Posterior cingulate gyrus (tissue), 11 donors: ENCODE data around the gene SLC26A1.
A peak's percentile ranks its signal among the peaks of the same experiment; 100 is the strongest.

Experiments used
- DNase-seq, 10 donors: peaks; one replicate each; pipeline versions ENCODE4 v3.0.0 to v3.0.0-alpha.2; 2020 to 2021; ENCODE audit warnings: mixed read lengths in 3 of 10
- intact Hi-C: fragments of 100-400 bp; cut with DNase I; formaldehyde crosslinking; loops from one replicate; pipeline ENCODE4 v1.15.1; 2023

The SLC26A1 gene, protein sequence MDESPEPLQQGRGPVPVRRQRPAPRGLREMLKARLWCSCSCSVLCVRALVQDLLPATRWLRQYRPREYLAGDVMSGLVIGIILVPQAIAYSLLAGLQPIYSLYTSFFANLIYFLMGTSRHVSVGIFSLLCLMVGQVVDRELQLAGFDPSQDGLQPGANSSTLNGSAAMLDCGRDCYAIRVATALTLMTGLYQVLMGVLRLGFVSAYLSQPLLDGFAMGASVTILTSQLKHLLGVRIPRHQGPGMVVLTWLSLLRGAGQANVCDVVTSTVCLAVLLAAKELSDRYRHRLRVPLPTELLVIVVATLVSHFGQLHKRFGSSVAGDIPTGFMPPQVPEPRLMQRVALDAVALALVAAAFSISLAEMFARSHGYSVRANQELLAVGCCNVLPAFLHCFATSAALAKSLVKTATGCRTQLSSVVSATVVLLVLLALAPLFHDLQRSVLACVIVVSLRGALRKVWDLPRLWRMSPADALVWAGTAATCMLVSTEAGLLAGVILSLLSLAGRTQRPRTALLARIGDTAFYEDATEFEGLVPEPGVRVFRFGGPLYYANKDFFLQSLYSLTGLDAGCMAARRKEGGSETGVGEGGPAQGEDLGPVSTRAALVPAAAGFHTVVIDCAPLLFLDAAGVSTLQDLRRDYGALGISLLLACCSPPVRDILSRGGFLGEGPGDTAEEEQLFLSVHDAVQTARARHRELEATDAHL

DNA sequence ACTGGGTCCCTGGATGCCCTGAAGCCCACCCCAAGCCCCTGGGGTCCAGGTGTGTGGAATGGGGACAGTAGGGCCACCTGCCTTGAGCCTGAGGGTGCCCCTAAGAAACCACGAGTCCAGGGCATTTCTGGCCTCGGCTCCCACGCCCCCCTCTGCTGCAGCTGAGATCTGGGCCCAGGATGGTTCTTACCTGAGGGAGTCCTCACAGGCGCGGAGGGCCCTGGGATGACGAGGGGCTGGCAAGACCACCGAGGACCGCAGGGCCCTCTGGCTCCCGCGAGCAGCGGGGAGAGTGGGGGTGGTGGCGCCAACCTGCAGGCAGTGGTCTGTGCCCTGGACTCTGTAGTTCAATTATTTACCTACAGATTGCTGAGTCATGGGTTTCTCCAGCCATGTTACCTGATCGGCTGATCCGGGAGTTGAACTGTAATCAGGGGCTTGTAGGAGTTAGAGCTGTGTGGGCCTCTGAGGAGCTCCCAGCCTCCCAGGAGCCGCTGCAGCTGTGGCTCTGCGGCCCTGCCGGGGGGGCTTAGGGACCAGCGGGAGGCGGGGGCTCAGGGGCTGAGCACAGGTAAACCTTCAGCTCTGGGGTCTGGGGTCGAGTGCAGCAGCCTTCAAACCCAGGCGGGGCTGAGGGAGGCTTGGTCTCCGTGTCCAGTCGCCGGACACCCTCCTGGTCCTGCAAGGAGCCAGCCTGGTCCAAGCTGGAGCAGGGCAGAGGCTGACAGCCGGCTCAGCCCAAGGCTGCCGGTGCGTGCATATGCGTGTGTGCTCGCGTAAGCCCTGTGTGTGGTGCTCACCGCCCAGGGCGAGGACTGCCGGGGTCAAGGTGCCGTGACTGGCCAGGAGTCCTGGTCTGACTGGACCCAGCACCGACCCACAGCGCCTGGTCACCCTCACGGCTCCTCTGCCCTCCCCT lies at the start of gene SLC26A1:
Gene SLC26A1, minus strand, starts transcription at position 294 of the 919 bp plus-strand sequence. CDS start 1,701 bp downstream, outside the sequence.
- peak in 2 of 10 donors; percentile 69 to 83 for DNase-seq
- intact Hi-C loops: no loop called here

DNA sequence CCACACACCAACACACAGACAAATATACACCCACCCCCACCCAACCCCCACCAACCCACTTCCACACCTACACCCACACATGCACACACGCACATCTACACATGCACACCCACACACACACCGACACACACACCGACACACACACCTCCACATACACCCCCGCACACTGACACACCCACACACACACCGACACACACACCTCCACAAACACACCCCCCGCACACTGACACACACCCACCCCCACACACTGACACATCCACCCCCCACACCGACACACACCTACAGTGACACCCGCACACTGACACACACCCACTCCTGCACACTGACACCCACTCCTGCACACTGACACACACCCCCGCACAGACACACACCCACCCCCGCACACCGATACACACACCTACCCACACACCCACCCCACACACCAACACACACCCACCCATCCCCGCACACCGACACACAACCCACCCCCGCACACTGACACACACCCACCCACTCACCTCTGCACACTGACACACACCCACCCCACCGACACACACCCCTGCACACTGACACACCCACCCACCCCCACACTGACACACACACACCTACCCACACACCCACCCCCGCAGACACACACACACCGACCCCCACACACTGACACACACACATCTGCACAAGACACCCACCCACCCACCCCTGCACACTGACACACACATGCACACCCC lies 49.3 kb upstream of the SLC26A1 start:
- intact Hi-C loops: loop anchor here (10.0 kb wide), 1 partner anchor 262 kb away; no protein-coding TSS in a partner anchor
- peak in 4 of 10 donors; percentile 3 to 58 (median 23) for DNase-seq

DNA sequence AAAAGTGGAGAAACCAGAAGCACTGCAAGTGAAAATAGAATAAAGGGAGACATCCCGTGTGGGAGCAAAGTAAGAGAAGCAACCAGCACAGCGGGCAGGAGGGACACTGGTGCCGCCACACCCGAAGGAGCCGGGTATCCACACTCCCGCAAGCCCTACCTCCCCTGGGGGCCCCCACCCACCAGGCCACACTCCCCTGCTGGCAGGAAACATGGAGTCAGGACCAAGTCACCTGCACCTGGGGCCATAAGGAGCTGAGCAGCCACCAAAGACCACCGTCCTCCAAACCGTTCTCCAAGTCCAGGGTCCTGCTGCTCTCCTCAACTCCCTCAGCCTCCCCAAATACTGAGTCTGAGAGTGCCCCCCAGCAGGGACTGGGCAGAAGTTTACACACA lies 48.7 kb upstream of the SLC26A1 start:
- intact Hi-C loops: loop anchor here (10.0 kb wide), 1 partner anchor 263 kb away; no protein-coding TSS in a partner anchor
- peak in 2 of 10 donors; percentile 25 to 66 for DNase-seq

DNA sequence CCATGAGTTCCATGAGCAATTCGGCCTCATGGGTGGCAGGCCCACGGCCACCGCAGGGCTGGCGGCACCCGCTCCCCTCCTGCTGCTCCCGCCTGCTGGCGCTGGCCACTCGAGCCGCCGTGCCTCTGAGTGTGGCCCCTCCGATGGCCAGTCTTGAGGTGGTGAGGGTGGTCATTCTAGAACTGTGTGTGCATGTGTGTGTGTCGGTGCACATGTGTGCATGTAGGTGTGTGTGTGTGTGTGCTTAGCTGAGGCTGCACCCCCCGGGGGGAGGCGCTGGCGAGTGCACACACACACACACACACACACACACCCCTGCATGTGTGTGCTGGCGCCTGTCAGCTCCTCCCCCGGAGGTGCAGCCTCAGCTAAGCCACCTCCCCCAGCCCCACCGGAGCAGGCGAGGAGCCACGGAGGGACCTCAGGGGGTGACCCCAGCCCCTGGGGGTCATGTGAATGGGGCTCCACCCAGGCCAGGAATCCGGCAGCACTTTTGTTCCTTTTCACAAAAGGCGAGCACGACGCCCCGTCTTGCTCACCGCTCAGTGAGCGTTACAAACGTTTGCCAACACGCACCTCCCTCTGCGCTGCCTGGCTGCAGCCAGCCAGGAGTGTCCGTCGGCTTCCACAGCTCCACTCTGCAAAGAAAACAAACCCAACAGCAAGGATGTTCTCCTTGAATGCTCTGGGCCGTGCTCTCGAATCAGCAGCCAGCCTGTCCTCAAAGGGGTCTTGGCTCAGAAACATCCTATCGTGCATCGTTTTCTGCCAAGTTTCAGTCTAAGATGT lies 48.1 kb upstream of the SLC26A1 start:
- intact Hi-C loops: loop anchor here (10.0 kb wide), 1 partner anchor 263 kb away; no protein-coding TSS in a partner anchor
- DNase-seq: peak in 2 of 10 donors; percentile 21 to 50

DNA sequence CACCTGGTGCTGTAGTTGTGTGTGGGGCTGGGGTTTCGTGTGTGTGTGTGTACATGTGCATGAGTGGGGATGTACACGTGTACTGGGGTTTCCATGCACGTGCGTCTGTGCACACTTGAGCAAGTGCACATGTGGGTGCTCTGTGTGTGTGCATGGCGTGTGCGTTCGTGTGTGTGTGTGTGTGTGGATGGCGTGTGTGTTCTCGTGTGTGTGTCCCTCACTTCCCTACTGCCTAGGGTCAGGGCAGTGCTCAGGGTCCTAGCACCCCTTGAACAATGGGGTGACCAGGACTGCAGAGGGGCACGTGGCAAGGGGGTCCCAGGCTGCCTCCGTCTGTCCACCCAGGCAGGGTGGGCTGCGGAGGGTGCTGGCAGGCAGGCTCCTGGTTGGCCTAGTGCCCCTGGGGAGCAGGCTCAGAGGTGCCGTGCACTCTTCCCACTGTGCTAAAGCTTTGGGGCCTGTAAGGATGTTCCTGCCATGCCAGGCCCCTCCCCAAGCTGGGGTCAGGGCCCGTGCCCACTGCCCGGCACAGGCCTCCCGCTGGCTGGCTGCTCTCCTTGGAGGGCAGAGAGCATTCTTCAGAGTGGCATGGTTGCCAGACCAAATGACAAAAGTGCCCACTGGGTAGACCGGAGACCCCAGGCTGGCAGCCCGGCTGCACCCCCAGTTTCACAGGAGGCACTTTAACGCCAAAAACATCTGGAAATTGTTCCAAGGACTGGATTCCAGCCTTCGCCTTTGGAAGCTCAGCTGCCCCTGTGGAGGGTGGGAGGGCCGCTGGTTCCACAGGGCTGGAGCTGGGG lies 47.3 kb upstream of the SLC26A1 start:
- DNase-seq: no peak
- intact Hi-C loops: loop anchor here (10.0 kb wide), 1 partner anchor 264 kb away; no protein-coding TSS in a partner anchor

DNA sequence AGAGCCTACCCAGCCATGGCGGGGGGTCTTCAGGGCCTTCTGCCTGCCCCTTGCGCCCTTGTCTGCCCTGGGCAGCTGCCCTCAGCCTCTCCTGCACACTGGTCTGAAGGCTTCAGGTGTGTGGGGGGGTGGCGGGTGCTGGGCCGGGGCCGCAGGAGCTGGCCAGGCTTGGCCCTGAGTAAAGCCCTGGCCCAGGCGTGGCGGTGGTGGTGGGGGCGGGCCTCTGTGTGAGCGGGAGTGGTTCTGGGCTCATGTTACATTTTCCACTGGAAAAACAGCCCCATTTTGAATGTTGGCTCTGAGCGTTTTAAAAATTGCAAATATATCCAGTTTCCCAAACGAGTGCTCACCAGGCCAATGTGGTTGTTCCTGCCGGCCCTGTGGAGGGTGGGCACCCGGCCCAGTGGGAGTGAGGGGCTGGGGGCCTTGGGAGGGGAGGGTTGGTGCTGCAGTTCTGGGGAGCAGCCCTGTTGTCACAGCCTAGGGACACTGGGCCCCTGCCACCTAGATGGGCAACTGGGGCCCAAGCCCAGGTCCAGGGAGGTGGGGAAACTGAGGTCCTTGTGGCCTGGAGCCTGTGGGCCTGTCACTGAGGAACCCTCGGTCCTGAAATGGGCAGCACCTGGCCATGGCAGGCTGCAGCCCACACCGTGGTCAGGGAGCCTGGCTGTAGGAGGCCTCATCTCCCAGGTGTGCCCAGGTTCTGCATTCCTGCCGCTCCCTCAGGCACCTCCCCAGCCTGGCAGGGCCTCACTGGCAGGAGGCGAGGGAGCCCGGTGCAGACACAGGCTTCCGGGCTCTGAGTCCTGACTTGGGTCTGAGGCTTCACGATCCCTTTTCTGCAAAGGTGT lies 46.5 kb upstream of the SLC26A1 start:
- DNase-seq: peak in 1 of 10 donors; percentile 72

DNA sequence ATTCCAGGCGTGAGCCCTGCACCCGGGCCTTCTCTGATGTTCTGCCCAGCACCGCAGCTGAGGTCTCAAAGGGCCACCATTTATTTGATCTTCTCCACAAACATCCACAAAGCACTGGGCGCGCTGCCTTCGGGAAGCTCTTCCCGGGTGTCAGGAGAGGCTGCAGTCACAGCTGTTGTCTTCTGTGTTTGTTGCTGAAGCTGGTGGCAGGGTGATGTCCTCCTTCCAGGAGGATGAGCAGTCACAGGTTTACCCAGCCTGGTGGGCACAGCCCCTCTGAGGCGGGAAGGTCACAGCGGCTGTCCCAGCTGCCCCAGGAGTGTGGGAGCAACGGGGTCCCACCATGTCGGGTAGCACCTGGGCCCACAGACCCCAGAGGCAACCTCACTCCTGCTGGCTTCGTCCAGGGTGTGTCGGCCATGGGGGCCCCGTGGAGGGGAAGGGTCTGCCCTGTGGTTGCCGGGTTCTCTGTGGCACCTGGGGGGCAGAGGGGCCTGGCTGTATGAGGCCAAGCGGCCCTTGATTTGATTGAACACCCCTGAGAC lies 45.8 kb upstream of the SLC26A1 start:
- no peak for DNase-seq
- intact Hi-C loops: no loop called here

More for the DNA sequence above, 46.5 kb upstream of the SLC26A1 start:
- intact Hi-C loops: loop anchor here (10.0 kb wide), 1 partner anchor 265 kb away; no protein-coding TSS in a partner anchor

DNA sequence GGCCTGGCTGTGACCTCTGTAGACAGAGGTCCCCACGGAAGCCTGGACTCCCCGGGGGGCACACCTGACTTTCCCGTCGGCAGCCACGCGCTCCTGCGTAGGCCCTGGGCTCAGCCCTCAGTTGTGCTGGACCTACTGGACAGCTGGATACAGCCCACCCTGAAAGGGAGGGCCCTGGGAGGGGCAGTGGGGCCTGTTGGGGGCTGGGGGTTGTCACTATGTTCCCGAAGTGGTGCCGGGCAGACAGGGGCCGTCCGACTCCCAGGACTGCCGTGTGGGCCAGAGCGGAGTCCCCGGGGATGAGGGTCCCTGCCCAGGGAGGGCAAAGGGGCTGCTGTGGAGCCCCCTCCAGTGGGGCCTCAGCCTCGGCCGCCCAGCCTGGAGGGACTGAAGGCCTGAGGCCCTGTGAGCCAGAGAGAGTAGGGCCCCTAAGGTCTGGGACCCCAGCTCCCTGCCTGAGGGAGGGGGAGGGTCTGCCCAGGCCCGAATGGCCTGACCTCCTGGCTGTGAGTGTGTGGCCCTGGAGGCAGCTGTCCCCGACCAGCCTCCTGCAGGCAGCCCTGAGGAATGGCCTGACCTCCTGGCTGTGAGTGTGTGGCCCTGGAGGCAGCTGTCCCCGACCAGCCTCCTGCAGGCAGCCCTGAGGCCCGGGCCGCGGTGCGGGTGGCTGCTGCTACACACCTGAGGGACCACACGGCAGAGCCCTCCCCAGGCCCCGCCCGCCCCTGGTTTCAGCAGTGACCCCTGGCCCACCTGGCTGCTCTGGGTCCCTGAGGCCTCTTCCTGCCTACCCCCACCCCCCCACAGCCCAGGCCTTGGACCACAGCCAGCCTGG lies 44.0 kb upstream of the SLC26A1 start:
- no peak for DNase-seq
- intact Hi-C loops: no loop called here

DNA sequence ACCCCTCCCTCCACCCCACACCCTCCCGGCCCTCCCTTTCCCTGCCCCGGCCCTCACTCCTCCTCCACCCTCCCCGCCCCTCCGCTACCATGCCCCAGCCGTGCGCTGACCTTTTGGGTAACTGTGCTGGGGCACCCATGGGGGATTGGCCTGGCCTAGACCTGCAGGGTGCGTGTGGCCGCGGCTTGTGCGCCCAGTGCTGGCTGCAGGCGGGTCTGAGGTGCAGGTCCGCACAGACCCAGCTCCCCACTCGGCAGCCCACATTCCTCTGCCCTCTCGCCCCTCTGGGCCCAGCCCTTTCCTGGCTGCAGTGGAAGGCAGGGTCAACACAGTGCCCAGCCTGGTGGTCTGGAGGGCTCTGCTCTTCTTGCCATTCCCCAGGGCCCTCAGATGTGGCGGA lies 42.9 kb upstream of the SLC26A1 start:
- intact Hi-C loops: no loop called here
- peak in 1 of 10 donors; percentile 68 for DNase-seq

DNA sequence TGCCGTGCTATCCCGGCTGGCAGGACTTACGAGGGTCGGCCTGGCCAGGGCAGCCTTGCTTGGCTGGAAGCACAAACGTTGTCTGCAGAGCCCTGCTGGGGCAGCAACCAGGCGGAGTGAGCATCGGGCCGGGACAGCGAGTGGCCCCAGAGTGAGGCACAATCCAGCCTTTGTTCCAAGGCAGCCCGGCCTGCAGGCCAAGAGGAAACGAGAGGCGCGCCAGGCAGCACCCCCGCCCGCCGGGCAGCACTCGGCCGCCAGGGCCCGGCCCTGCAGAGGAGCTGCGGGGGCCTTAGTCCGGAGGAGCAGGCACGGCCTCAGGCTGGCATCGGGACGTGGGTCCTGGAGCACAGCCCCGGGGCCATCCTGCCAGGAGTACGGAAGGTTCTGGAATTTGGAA lies 42.3 kb upstream of the SLC26A1 start:
- peak; percentile 78 to 98 (median 87) for DNase-seq
- intact Hi-C loops: no loop called here

DNA sequence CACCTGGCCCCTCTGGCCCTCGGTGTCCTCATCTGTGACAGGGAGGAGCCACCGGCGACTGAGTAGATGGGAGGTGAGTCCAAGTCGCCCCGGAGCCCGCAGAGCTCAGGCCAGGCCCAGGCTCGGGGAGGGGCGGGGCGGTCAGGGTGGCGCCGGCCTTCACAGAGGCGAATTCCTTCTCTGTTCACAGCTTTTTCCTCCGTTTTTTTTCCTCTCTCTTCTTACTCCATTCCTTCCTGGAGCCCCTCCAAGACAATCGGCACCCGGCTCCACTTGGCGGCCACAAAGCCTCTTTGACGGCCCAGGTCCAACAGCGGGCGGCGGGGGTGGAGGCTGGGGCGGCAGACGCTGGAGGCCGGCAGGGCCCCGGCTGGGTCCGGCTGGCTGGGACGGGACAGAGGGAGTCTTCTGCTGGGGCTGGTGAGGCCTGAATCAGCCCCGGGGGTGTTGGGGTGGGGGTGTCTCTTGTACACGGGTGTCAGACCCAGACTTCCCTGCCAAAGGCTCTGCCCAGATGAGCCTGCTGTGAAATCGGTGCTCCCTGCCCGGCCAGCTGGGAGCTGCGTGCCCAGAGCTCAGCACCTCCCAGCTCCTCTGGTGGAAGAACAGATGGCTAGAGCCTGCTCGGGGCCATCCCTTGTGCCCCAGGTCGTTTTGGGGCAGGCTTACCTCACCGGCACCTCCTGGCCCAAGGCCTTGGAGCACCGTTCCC lies 40.8 kb upstream of the SLC26A1 start:
- DNase-seq: peak in 9 of 10 donors; percentile 35 to 94 (median 70)
- intact Hi-C loops: loop anchor here (1.0 kb wide), 1 partner anchor 20 kb away; no protein-coding TSS in a partner anchor

DNA sequence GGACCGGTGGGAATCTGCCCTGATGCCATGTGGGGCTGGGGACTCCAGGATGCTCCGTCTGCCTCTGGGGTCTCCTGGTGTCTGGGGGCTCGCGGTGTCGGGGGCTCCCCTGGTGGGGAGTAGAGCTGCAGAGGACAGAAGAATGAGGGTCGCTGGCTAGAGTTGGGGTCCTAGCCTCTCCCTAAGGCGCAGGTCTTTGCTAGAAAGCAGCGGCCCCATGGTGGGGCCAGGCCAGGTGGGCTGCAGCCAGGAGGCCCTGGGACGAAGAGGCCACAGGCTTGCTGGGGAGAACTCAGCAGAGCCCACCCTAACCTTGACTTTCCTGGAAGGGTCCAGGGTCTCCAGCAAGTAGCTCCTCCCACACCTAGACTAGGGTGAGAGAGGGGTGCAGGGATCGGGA lies 39.7 kb upstream of the SLC26A1 start:
- no peak for DNase-seq
- intact Hi-C loops: no loop called here

DNA sequence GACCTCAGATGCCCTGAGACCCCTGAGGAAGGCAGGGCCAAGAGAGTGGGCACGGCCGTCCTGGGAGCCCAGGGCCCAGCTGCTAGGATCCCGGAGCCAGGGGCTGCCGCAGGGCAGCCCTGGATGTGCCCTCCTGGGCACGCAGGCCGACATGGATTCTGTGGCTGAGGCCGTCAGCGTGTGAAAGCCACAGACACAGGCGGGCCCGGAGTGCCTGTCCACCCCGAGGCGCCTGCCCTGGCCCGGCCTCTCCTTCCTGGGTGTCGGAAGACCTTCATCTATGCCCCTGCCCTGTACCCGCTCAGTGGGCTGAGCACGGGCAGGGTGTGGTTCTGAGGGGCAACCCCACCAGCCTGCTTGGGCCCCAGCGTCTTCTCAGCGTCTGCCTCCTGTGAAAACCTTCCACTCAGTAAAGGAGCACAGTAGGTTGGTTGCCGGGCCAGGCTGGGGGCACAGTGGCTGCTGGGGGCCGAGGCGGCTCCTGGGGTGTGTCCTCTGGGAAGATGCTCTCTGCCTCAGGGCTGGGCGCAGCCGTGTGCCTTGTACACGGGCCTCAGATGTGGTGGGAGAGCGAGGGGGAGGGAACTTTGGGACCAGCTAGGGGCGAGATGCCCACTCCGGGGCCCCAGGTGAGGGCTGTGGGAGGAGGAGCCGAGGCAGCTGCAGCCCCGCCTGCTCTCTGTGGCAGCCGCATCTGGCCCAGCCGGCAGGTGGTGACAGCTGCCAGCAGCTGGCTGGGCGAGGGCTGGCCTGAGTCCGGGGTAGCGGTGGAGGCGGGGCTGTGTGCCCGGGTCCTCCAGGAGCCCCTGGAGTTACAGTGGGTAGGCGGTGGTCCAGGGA lies 39.0 kb upstream of the SLC26A1 start:
- DNase-seq: no peak
- intact Hi-C loops: no loop called here

DNA sequence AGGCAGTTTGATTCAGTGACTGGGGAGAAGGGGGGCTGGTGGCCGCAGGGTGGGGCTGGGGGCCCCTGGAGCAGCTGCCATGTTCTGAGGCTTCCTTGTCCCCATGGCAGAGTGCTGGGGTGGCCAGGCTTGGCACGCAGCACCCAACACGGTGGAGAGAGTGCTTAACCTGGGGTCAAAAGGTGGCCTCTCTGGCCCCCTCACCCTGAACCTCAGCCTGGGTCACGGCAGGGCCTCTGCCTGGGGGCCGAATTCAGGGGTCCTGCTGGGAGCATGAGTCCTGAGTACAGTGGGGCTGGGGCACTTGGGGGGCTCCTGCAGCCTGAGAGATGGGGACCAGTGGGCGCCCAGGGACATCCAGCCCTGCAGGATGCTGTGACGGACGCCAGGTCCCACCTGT lies 38.1 kb upstream of the SLC26A1 start:
- intact Hi-C loops: no loop called here
- no peak for DNase-seq
